GM12801 (cell line): Measurements from ENCODE around the gene DVL2.

ENCODE experiments used
- CTCF ChIP-seq: IDR thresholded peaks from one replicate; pipeline ENCODE4 v1.5.1; 2011; ENCODE audit warnings: control low read depth; ENCODE audit not compliant: insufficient read length; ENCODE audit errors: extremely low read depth

Gene DVL2

DNA sequence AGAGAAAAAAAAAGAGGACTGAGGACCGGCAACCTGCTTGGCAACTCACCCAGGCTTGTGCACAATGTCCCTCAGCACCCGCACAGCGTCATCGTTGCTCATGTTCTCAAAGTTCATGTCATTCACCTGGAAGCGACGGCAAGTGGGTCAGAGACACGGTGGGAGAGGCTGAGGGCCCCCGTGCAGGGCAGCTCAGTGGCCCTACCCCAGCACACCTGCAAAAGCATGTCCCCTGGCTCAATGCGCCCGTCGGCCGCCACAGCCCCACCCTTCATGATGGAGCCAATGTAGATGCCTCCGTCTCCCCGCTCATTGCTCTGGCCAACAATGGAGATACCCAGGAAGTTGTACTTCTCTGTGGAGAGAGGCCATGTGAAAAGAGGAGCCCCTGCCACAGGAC lies 5.4 kb downstream of the DVL2 start:
- TF ChIP-seq CTCF, result no peak

GRCh38 chr17:7226721-7227710 lies 7.3 kb downstream of the DVL2 start:
- no peak for TF ChIP-seq CTCF

GRCh38 chr17:7225711-7226331 lies 8.5 kb downstream of the DVL2 start:
- TF ChIP-seq CTCF, result no peak

GRCh38 chr17:7224661-7225111 lies 9.6 kb downstream of the DVL2 start:
- no peak for TF ChIP-seq CTCF

DNA sequence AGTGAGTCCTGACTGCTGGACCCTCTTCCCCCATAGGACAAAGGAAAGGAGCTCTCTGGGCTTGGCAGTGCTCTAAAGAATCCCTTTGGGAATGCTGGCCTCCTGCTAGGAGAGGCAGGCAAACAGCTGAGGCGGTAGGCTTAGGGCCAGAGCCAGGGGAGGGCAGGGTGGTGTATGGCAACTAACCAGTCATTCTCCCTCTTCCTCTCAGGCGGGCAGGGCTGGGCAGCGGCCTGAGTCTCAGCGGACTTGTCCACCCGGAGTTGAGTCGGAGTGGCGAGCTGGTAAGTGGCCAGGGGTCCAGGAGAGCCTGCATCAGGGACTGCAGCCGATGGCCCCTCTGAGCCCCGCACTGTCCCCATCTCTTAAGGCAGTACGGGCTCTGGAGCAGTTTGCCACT lies 10.2 kb downstream of the DVL2 start:
- TF ChIP-seq CTCF, result no peak

DNA sequence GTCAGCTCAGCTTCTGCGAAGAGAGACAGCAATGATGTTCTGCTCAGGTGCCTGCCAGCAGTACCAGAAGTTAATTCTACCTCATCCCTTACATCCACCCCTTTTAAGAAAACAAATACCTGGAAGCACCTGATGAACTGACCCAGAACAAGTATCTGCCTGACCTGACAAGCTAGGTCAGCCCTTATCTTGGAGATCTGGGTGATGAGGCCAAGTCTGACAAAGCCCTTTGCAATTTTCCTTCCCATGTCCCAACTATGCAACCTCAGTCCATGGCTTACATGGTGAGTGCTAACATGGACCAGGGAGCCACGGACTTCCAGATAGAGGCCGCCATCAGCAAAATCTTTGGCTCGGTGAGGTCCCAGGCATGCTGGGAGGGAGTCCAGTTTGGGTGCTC lies 10.9 kb downstream of the DVL2 start:
- no peak for TF ChIP-seq CTCF

DNA sequence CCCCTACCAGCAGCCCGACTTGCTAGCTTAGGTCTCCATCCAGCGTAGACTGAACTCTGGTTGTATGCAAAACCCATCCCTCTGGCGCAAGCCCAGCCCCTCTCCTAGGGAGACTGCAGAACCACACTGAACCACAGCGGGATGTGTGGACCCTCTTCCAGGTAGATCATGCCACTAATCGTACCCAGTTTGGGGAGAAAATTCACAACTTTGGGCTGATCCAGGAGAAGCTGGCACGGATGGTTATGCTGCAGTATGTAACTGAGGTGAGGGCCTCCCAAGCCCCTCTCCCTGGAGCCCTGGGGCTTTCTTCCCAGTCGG lies 11.4 kb downstream of the DVL2 start:
- no peak for TF ChIP-seq CTCF
